AML-193 (cell line): Measurements from ENCODE around the gene KRT14.
A peak's percentile ranks its signal among the peaks of the same experiment; 100 is the strongest.
"Not testable (repeated sequence)": the region's sequence is repeated elsewhere in the genome, so short reads cannot be mapped to it uniquely, and the experiment has no call there.

Experiments used
- DNase-seq, 2 experiments: peaks; one replicate each; lab custom pipeline; 2025; lab: John Stamatoyannopoulos, UW

KRT14 gene

DNA sequence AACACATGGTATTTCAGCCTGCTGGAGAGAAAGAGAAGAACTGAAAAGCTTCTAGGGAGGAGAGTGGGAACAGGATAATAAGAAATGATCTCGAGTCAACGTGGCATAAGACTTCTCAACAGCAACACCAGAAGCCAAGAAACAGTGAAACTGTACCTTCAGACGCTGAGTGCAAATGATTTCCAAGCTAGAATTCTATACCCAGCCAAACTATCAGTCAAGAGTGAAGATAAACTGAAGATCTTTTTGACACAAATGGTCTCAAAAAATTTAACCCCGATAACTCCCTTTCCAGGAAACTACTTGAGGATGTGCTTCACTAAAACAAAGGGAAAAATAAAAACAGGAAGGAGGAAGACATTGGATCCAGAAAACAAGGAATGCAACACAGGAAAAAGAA lies 20.2 kb upstream of the KRT14 start:
- not testable (repeated sequence) for DNase-seq

GRCh38 chr17:41602524-41602923 lies 15.8 kb upstream of the KRT14 start:
- DNase-seq = no peak

DNA sequence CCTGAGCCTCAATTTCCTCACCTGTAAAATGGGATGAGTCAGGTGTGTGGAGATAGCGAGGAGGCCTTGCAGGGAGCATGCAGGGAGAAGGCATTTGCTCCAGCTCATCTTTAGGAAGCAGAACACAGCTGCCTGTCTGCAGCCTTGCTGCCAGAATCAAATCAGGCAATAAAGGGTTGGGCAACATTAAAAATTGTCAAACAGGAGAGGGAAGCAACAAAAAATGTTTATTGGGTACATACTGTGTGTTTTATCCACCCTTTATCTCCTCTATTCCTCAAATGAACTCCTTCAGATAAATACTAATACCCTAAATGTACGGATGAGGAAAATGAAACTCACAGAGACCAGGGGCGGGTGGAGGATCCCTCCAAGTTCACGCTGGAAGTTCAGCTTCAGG lies 13.6 kb upstream of the KRT14 start:
- DNase-seq = no peak

GRCh38 chr17:41599680-41600079 lies 13.0 kb upstream of the KRT14 start:
- no peak for DNase-seq

GRCh38 chr17:41595585-41595984 lies 8.9 kb upstream of the KRT14 start:
- DNase-seq = no peak

- no peak for DNase-seq
Measured at GRCh38 chr17:41594363-41594915, 7.7 kb upstream of the KRT14 start.

- no peak for DNase-seq
Measured at GRCh38 chr17:41593306-41593981, 6.7 kb upstream of the KRT14 start.

DNA sequence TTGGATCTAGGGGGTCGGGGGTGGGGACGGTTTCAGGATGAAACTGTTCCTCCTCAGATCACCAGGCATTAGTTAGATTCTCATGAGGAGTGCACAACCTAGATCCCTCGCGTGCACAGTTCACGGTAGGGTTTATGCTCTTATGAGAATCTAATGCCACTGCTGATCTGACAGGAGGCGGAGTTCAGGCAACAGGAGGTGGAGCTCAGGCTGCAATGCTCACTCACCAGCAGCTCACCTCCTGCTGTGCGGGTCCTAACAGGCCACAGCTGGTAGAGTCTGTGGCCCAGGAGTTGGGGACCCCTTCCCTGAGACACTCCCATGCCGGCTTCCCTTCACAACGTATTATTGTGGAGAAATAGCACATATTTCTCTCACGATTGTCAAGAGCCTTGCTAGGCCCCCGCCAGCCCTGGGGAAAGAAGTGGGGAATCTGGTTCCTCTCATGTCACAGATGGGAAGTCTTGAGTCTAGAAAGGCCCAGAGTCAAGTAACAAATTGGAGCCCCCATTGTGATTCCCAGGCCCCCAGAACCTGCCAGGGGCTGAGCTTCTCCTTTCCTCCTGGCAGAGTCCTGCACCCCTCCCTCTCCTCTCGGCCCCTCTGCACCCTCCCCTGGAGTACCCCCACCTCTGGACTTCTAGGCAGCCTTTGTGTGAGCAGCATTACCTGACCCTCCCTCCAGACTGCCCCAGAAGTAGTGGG lies 6.1 kb upstream of the KRT14 start:
- no peak for DNase-seq

DNA sequence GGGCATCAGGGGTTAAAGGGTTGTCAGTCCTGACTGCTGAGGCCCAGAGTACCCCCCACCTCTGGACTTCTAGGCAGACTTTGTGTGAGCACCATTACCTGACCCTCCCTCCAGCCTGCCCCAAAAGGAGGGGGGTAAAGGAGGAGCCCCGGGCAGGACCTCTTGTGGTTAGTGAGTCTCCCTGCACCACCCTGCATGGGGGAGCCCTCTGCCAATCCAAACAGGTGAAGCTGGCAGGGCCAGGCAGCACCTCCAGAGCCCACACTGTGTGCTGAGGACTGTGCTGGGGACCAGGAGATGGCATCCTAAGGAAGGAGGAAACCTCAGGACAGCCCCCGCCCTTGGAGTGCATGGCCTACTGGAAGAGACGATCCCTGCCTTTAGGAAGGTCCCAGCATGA lies 2.6 kb upstream of the KRT14 start:
- no peak for DNase-seq

- no peak for DNase-seq
Measured at GRCh38 chr17:41588126-41588810, 1.6 kb upstream of the KRT14 start.

DNA sequence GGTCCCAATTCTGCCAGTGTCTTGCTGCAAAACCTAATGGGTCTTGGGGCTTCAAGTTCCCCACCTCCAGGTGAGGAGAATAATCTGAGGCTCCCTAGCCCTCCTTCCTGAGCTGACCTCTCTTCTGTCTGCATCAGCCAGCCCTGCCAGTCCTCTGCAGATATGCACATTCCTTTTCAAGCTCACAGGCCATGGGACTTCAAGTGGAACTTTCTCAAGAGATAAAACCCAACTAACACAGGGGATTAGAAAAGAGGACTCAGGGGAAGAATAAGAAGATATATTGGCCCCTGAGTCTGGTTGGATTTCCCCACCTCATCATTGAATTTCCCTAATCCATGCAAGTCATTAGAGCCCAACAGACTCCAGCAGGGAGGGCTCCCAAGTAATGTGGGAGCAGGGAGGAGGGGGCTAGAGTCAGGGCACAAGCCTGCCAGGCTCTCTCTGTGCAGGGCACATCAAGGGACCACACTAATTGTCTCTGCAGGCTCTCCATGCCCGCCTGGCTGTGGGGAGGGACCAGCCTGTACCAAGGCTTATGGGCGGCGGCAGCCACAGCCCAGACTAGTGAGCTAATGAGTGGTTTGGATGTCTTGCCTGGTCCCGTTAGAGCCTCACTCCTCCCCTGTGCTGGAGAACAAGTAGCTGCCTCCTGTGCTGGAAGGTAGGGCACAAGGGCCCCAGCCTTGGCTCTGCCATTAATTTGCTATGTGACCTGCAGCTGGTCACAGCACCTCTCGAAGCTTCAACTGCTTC lies 1.2 kb downstream of the KRT14 start:
- no peak for DNase-seq

GRCh38 chr17:41584331-41584927 lies 2.3 kb downstream of the KRT14 start:
- DNase-seq = not testable (repeated sequence)

GRCh38 chr17:41583137-41584127 lies 3.3 kb downstream of the KRT14 start:
- DNase-seq = no peak

DNA sequence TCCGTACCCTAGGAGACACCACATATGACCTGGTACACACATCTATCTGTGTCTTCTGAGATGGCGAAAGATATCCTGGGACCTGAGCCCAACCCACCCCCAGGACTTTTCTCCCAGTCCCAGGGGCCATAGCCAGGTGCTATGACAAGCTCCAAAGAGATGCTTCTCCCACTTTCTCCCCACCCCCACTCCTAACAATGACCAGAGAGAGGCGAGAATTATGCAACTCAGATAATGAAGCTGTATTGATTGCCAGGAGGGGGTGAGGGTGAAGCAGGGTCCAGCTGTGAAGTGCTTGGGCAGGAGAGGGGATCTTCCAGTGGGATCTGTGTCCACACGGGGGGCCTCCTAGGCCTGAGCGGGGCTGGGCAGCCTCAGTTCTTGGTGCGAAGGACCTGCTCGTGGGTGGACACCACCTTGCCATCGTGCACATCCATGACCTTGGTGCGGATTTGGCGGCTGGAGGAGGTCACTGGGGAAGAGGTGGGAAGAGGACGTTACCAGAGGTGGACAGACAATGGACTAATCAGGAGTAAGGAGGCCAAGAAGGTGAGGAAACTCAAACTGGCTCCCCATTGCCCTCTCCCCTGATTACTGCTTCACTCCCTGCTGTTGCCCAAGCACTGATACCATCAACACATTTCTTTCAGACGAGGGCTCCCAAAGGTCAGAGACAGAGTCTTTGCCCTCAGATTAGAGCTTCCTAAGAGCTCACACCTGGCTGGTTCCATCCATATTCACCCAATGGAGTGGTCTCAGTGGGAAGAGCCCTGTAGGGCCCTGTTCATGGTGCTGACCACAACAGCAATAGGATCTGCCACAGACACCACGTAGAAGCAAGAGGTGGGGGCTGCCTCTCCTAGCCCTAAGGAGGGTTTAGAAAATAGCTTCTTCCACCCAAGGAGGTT lies 4.4 kb downstream of the KRT14 start:
- not testable (repeated sequence) for DNase-seq

DNA sequence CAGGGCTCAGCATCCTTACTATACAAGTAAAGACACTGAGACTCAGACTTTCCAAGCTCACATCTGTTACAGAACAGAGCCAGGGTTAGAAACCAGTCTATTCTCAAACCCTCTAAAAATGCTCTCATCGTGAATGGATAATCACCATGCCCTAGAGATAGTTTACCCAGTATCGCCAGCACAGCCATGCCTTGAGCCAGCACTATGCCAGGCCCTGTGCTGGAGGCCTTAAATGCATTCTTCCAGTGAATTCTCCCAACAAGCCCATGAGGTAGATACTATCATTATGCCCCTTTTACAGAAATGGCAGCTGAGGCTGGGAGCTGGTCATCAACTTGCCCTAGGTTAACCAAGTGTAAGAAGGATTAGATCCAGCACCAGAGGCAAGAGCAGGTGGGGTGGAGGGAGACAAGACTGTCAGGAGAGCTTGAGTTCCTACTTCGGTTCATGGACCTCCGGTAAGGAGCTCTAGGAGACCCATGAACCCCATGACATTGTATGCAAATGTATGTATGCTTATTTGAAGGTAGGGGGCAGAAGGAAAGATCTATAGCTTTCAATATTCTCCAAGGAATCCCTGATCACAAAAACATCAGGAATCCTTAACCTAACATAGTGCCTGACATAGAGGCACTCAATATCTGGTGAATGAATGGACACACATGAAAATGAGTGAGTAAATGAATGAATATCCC lies 5.2 kb downstream of the KRT14 start:
- DNase-seq = no peak

DNA sequence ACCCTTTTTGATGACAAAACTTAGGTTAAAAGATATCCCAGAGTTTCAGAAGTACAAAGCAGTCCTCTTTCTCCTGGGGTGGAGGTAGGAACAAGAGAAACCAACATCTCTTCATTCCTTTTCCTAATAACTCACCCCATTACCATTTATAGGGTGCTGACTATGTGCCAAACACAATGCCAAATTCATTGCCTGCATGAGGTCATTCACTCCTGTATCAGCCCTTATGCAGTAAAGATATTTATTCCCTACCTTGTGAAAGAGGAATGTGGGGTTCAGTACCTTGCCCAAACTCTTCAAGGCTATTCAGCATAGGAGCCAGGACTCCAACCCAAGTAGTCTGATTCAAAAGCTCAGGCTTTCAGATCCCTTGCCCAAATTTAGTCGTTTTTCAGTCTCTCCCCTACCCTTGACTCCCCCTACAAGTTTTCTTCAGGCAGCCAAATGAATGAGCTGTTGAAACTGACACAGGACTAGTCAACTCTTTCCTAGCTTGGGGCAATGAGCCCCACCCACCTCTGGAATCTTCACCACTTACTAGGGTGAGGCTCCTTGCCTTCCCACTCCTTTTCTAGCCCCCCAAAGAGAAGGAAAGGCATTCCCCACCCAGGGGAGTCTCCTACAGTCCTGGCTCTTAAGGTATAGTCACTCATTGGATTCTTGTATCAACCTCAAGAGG lies 5.9 kb downstream of the KRT14 start:
- no peak for DNase-seq

GRCh38 chr17:41580244-41580575 lies 6.5 kb downstream of the KRT14 start:
- DNase-seq = no peak

GRCh38 chr17:41579484-41580243 lies 7.0 kb downstream of the KRT14 start:
- peak; percentile 70 to 79 for DNase-seq
